CD14-positive monocyte (primary cell): ENCODE data around the gene BCR. TPM values are rescaled to one million over a fixed set of nuclear protein-coding genes. Genes with fewer than 3 reads are reported as not detected.

Experiments
- DNase-seq, 3 donors: peaks; one replicate each; pipeline ENCODE4 v3.0.0-alpha.2; 2011 to 2022
- H2AFZ ChIP-seq: 2 replicates; pipeline ENCODE4 v1.6.0; 2012; ENCODE audit warnings: mild to moderate bottlenecking, low read depth, low read length, inconsistent platforms; ENCODE audit not compliant: insufficient read depth, poor library complexity, severe bottlenecking
- H3K27ac ChIP-seq, 2 donors: 1 replicate in 1 of 2; 2 replicates in 1 of 2; pipeline ENCODE4 v1.5.1; 2012 to 2013; ENCODE audit warnings: low read length in 2 of 2, control low read depth in 1 of 2, inconsistent platforms in 1 of 2, low read depth in 1 of 2, mild to moderate bottlenecking in 1 of 2
- H3K27me3 ChIP-seq, 2 donors: one replicate each; pipeline versions ENCODE4 v1.6.0 to v1.6.1; 2011 to 2013; ENCODE audit warnings: low read length in 2 of 2; ENCODE audit not compliant: control insufficient read depth in 2 of 2, insufficient read depth in 2 of 2
- H3K36me3 ChIP-seq, 2 donors: replicated peaks in 1 of 2; 1 replicate in 1 of 2; 2 replicates in 1 of 2; pipeline versions ENCODE4 v1.5.1 to v1.6.1; 2012 to 2013; ENCODE audit warnings: low read length in 2 of 2, control low read depth in 1 of 2, inconsistent platforms in 1 of 2, mild to moderate bottlenecking in 1 of 2; ENCODE audit not compliant: insufficient read depth in 2 of 2, control insufficient read depth in 1 of 2
- H3K4me1 ChIP-seq, 2 donors: 1 replicate in 1 of 2; 2 replicates in 1 of 2; pipeline versions ENCODE4 v1.5.1 to v1.6.1; 2012 to 2013; ENCODE audit warnings: low read length in 2 of 2, control low read depth in 1 of 2, inconsistent platforms in 1 of 2, mild to moderate bottlenecking in 1 of 2, moderate library complexity in 1 of 2; ENCODE audit not compliant: insufficient read depth in 2 of 2, control insufficient read depth in 1 of 2
- H3K4me2 ChIP-seq: replicated peaks from 2 replicates; pipeline ENCODE3; 2012; ENCODE audit warnings: low read length, moderate library complexity, mild to moderate bottlenecking; ENCODE audit not compliant: poor library complexity, severe bottlenecking; ENCODE audit errors: extremely low read depth
- H3K4me3 ChIP-seq, 3 experiments: fragments of 200-600 bp in 1 of 3; sonication (generic) in 1 of 3; replicated peaks in 1 of 3; 1 replicate in 2 of 3; 2 replicates in 1 of 3; pipeline ENCODE4 v1.5.1; 2011 to 2013; ENCODE audit warnings: low read length in 3 of 3, mild to moderate bottlenecking in 3 of 3, control low read depth in 2 of 3, low read depth in 2 of 3, inconsistent platforms in 1 of 3, moderate library complexity in 1 of 3
- H3K79me2 ChIP-seq: 2 replicates; pipeline ENCODE4 v1.6.0; 2012; ENCODE audit warnings: mild to moderate bottlenecking, control low read depth, inconsistent platforms, low read length, moderate library complexity; ENCODE audit not compliant: insufficient read depth
- H3K9ac ChIP-seq: 2 replicates; pipeline ENCODE4 v1.6.0; 2017; ENCODE audit warnings: low read length, mild to moderate bottlenecking; ENCODE audit not compliant: insufficient read depth, poor library complexity, severe bottlenecking
- H3K9me3 ChIP-seq, 2 donors: replicated peaks in 1 of 2; 1 replicate in 1 of 2; 2 replicates in 1 of 2; pipeline versions ENCODE4 v1.5.1 to v1.6.1; 2012 to 2013; ENCODE audit warnings: low read length in 2 of 2, control low read depth in 1 of 2; ENCODE audit not compliant: control insufficient read depth in 1 of 2, insufficient read depth in 1 of 2
- H4K20me1 ChIP-seq: 2 replicates; pipeline ENCODE4 v1.6.0; 2012; ENCODE audit warnings: mild to moderate bottlenecking, low read length, control low read depth, moderate library complexity; ENCODE audit not compliant: insufficient read depth
- H3K27ac Mint-ChIP-seq, 7 donors: one replicate each; pipeline ENCODE4 v1.8.0; 2020; ENCODE audit warnings: mild to moderate bottlenecking in 7 of 7, mixed read lengths in 7 of 7, moderate library complexity in 6 of 7, inconsistent platforms in 2 of 7
- H3K27me3 Mint-ChIP-seq, 3 donors: one replicate each; pipeline ENCODE4 v1.8.0; 2021 to 2022; ENCODE audit warnings: low read depth in 3 of 3, mild to moderate bottlenecking in 3 of 3, mixed read lengths in 3 of 3, moderate library complexity in 3 of 3, inconsistent platforms in 1 of 3
- H3K36me3 Mint-ChIP-seq, 2 donors: one replicate each; pipeline ENCODE4 v1.8.0; 2020; ENCODE audit warnings: mixed read lengths in 2 of 2, inconsistent platforms in 1 of 2, mild to moderate bottlenecking in 1 of 2
- H3K4me1 Mint-ChIP-seq: one replicate; pipeline ENCODE4 v1.8.0; 2020; ENCODE audit warnings: mild to moderate bottlenecking, mixed read lengths
- H3K4me3 Mint-ChIP-seq, 2 donors: one replicate each; pipeline ENCODE4 v1.8.0; 2020; ENCODE audit warnings: mild to moderate bottlenecking in 2 of 2, mixed read lengths in 2 of 2, moderate library complexity in 1 of 2
- H3K9me3 Mint-ChIP-seq, 7 donors: one replicate each; pipeline ENCODE4 v1.8.0; 2020 to 2022; ENCODE audit warnings: mixed read lengths in 7 of 7, mild to moderate bottlenecking in 6 of 7, moderate library complexity in 6 of 7, inconsistent platforms in 2 of 7
- WGBS: methylation state at CpG from one replicate; pipeline ENCODE4 v1.1.5; 2013; ENCODE audit warnings: missing lambda C conversion rate; ENCODE audit not compliant: insufficient coverage; 5-methylcytosine and 5-hydroxymethylcytosine counted together
- intact Hi-C, 2 donors: fragments of 100-400 bp; cut with micrococcal nuclease; formaldehyde crosslinking; loops; one replicate each; pipeline versions ENCODE4 v1.15.0 to v1.15.1; 2023
- polyA plus RNA-seq, 3 donors: library from polyadenylated mRNA; depleted of rRNA in 1 of 3; unstranded in 2 of 3; stranded (reverse) in 1 of 3; fragments of 300-500 nt in 2 of 3; fragments of >200 nt in 1 of 3; fragmentation: Illumina TruSeq in 2 of 3; gene quantifications; 1 replicate in 2 of 3; 2 replicates in 1 of 3; pipeline ENCODE4 v1.2.3, GENCODE V29; 2012 to 2021
- TF ChIP-seq, protein P1 (sequence below): fragments of 200-600 bp; IDR thresholded peaks from one replicate; pipeline ENCODE4 v1.8.0; 2022; ENCODE audit warnings: antibody characterized with exemption, mild to moderate bottlenecking

The BCR gene
- polyA plus RNA-seq, 3 donors, result 0.97 to 20.9 (median 0.97) TPM

DNA sequence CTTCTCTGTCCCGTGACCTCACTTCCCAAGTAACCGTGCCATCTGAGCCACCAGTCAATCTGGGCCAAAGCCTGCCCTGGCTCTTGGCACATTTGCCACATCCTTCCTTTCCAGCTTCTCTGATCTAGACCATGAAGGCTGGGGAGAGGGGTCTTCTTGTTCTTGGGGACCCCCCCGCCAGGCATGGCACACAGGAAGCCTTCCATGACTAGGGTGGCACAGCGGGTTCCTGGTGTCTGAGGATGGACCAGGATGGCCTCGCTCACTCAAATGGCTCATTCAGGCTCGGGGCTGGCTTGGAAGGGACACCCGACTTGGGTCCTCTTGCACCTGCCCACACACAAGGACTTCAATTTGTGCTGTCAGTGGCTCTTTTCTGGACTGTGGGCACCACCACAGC lies 121.3 kb downstream of the BCR start:
- Mint-ChIP-seq H3K27me3 (no peaks in the 10 kb centered on the region), H3K9me3 (no peaks in the 10 kb centered on the region), H3K4me1 (no peaks in the 10 kb centered on the region), H3K36me3 (peaks cover 64 to 82% of the 10 kb centered on the region in 2 donors), H3K27ac (peak overlapping the region in 1 of 7 donors; percentile 11), H3K4me3 (no peak overlapping the region)
- Histone ChIP-seq H4K20me1 (no peaks in the 10 kb centered on the region), H3K27ac (no peak overlapping the region), H3K4me1 (no peaks in the 10 kb centered on the region), H3K9me3 (no peaks in the 10 kb centered on the region), H2AFZ (no peak overlapping the region), H3K9ac (no peak overlapping the region), H3K27me3 (no peaks in the 10 kb centered on the region), H3K36me3 (peaks cover 62 to 89% of the 10 kb centered on the region in 2 donors), H3K4me3 (no peak overlapping the region), H3K79me2 (no peaks in the 10 kb centered on the region), H3K4me2 (no peak overlapping the region)
- WGBS, result 100% methylated on average over 4 of the region's 7 CpGs
- intact Hi-C loops, result no loop called here
- no peak for DNase-seq
- TF ChIP-seq, protein P1, sequence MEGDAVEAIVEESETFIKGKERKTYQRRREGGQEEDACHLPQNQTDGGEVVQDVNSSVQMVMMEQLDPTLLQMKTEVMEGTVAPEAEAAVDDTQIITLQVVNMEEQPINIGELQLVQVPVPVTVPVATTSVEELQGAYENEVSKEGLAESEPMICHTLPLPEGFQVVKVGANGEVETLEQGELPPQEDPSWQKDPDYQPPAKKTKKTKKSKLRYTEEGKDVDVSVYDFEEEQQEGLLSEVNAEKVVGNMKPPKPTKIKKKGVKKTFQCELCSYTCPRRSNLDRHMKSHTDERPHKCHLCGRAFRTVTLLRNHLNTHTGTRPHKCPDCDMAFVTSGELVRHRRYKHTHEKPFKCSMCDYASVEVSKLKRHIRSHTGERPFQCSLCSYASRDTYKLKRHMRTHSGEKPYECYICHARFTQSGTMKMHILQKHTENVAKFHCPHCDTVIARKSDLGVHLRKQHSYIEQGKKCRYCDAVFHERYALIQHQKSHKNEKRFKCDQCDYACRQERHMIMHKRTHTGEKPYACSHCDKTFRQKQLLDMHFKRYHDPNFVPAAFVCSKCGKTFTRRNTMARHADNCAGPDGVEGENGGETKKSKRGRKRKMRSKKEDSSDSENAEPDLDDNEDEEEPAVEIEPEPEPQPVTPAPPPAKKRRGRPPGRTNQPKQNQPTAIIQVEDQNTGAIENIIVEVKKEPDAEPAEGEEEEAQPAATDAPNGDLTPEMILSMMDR, result no peak

DNA sequence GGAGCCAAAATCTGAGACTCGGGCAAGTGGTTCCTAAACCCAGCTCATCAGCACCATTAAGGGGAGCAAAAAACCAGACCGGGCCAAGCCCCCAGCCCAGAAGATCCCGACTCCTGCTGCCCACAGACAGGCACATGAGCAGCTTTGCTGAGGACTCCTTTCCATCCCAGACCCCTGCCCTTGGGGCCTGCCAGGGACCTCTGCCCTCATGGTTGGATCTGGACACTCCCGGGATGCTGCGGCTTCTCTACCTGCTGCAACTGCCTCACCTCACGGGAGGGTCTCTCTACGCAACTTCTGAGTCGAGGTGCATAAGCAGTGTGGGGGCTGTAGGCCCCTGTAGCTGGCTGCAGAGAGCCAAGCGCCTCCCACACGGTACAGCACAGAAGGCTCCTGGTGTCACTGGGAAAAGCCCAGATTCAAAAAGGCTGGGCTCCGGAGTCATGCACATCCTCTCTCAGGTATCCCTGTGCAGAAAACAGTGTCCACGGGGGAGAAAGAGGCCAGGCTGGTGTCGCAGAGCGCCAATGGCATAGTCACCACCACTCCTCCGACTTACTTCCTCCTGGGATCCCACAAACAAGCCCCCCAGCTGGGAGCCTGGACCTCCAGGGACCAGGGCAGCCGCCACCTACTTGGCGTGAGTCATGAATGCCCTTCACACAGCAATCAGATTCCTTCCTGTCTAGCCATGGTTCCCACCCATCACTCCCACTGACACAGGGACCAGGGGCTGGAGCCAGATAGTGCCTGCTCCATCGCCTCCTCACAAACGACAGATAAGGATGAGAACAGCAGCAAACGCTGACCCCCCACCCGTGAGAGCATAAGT lies 122.1 kb downstream of the BCR start:
- Histone ChIP-seq H3K9me3 (no peaks in the 10 kb centered on the region), H3K36me3 (peaks cover 56 to 81% of the 10 kb centered on the region in 2 donors), H4K20me1 (no peaks in the 10 kb centered on the region), H3K4me2 (no peak overlapping the region), H3K79me2 (no peaks in the 10 kb centered on the region), H3K27ac (no peak overlapping the region), H2AFZ (no peak overlapping the region), H3K4me3 (no peak overlapping the region), H3K4me1 (no peaks in the 10 kb centered on the region), H3K27me3 (no peaks in the 10 kb centered on the region), H3K9ac (no peak overlapping the region)
- intact Hi-C loops, result no loop called here
- H3K27me3 Mint-ChIP-seq, result no peaks in the 10 kb centered on the region
- no peak for DNase-seq
- H3K36me3 Mint-ChIP-seq, result peaks cover 56 to 77% of the 10 kb centered on the region in 2 donors
- TF ChIP-seq, protein P1, result no peak
- H3K9me3 Mint-ChIP-seq, result no peaks in the 10 kb centered on the region
- H3K27ac Mint-ChIP-seq, result no peak overlapping the region
- H3K4me3 Mint-ChIP-seq, result no peak overlapping the region
- 87% methylated on average over 13 of the region's 21 CpGs for WGBS
- no peaks in the 10 kb centered on the region for H3K4me1 Mint-ChIP-seq
